ENCODE data around the gene STK32C. TPM values are rescaled to one million over a fixed set of nuclear protein-coding genes. Genes with fewer than 3 reads are reported as not detected.
A peak's percentile ranks its signal among the peaks of the same experiment; 100 is the strongest.
"Not testable (repeated sequence)": the region's sequence is repeated elsewhere in the genome, so short reads cannot be mapped to it uniquely, and the experiment has no call there.

The STK32C gene
- total RNA-seq, 1 donor from 2014 or later, result 4.7 TPM

DNA sequence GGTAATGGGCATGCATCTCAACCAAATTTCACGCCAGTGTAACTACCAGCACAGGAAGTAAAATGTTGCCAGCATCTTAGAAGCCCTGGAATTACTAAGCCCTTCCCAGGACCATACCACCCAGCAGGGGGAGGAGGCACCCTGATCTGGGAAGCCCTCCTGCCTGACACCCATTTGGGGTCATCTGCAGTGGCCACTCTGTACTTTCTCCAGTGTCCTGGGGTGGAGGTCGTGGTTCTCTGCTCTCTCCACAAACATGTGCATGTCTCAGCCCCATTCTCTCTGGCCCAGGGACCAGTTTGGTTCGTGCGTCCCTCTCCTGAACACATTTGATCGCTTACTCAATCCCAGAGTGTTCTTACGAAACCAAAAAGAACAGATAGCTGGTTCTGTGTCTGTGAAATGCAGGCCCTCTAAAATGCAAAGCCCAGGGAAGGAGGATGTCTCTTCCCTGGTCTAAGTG, 14.9 kb upstream of the STK32C start:
- Histone ChIP-seq H3K4me3 (no peak overlapping the region), H3K36me3 (no peaks in the 10 kb centered on the region), H3K9me3 (no peaks in the 10 kb centered on the region), H3K27ac (peak overlapping the region; percentile 53), H3K4me1 (peaks cover 19% of the 10 kb centered on the region), H3K27me3 (no peaks in the 10 kb centered on the region)
- TF ChIP-seq POLR2AphosphoS5 (IDR thresholded peaks at IDR 0.05; ENCODE audit: insufficient read depth in 1 of 2, low read depth in 1 of 2) (peak in 1 of 2 donors; percentile 21), POLR2A (IDR thresholded peaks at IDR 0.05) (no peak)
- TF ChIP-seq, protein P1, sequence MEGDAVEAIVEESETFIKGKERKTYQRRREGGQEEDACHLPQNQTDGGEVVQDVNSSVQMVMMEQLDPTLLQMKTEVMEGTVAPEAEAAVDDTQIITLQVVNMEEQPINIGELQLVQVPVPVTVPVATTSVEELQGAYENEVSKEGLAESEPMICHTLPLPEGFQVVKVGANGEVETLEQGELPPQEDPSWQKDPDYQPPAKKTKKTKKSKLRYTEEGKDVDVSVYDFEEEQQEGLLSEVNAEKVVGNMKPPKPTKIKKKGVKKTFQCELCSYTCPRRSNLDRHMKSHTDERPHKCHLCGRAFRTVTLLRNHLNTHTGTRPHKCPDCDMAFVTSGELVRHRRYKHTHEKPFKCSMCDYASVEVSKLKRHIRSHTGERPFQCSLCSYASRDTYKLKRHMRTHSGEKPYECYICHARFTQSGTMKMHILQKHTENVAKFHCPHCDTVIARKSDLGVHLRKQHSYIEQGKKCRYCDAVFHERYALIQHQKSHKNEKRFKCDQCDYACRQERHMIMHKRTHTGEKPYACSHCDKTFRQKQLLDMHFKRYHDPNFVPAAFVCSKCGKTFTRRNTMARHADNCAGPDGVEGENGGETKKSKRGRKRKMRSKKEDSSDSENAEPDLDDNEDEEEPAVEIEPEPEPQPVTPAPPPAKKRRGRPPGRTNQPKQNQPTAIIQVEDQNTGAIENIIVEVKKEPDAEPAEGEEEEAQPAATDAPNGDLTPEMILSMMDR (IDR thresholded peaks at IDR 0.05), result no peak
- no peak for DNase-seq (ENCODE audit: extremely low spot score in 2 of 2)
- intact Hi-C loops (cut with DNase I), result no loop called here

DNA sequence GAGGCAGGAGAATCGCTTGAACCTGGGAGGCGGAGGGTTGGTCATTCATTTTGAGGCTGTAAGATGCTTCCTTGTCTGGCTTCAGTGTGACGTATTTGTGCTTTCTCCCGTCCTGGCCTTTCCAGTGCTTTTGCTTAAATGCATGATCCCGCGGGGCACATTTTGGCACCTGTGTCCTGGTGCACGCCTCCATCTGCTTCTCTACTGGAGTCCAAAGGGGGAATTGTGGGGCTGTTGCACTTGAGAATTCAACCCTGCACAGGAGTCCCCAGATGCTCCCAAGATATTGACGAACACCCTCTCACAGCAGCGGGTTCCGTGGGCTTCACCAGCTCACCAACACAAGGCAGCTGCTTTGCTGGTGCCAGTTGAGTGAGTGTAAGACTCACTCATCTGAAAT, 14.0 kb upstream of the STK32C start:
- DNase-seq (ENCODE audit: extremely low spot score in 2 of 2), result no peak
- Histone ChIP-seq H3K36me3 (no peaks in the 10 kb centered on the region), H3K9me3 (no peaks in the 10 kb centered on the region), H3K4me1 (peaks cover 12% of the 10 kb centered on the region), H3K27ac (no peak overlapping the region), H3K27me3 (no peaks in the 10 kb centered on the region), H3K4me3 (no peak overlapping the region)
- intact Hi-C loops (cut with DNase I), result no loop called here
- TF ChIP-seq POLR2AphosphoS5 (IDR thresholded peaks at IDR 0.05; ENCODE audit: insufficient read depth in 1 of 2, low read depth in 1 of 2) (no peak), POLR2A (IDR thresholded peaks at IDR 0.05) (no peak)
- TF ChIP-seq, protein P1 (IDR thresholded peaks at IDR 0.05), result no peak

DNA sequence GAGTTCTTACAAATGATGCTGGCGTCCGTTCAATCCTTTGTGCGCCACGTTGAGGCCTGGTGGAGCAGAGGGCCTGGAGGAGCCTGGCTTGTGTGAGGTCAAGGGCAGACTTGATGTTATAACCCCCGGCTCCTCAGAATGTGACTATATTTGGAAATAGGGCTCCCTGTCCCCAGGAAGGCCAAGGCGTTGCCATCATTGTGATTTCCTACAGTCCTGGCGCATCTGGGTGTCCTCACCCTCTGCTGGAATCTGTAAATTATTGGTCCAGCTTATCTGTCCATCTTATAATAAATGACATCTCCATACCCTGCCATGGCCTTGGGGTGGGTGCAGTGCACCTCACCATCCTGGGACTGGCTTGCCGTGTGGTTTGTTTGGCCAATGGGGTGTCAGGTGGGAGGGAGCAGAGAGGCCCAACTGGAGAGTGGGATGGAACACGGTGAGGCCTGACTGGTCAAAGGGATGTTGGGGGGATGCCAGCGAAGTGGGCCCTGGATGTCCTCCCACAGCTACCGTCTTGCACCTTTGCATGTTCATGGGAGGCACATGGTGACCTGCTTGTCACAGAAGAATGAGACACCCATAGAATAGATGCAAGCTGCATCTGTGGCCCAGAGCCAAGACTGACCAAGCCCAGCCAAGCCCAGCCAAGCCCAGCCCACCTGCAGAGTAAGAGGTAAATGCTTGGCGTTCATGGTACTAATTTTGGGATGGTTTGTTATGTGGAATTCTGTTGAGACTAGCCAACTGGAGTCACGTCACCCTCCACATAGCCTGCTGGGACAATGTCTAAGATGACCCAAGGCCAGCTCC, 13.1 kb upstream of the STK32C start:
- Histone ChIP-seq H3K27me3 (no peaks in the 10 kb centered on the region), H3K9me3 (no peaks in the 10 kb centered on the region), H3K27ac (peak overlapping the region; percentile 35), H3K4me3 (no peak overlapping the region), H3K36me3 (no peaks in the 10 kb centered on the region), H3K4me1 (peaks cover 12% of the 10 kb centered on the region)
- TF ChIP-seq, protein P1 (IDR thresholded peaks at IDR 0.05), result no peak
- TF ChIP-seq POLR2A (IDR thresholded peaks at IDR 0.05) (no peak), POLR2AphosphoS5 (IDR thresholded peaks at IDR 0.05; ENCODE audit: insufficient read depth in 1 of 2, low read depth in 1 of 2) (peak in 1 of 2 donors; percentile 5)
- DNase-seq (ENCODE audit: extremely low spot score in 2 of 2), result no peak
- intact Hi-C loops (cut with DNase I), result no loop called here

DNA sequence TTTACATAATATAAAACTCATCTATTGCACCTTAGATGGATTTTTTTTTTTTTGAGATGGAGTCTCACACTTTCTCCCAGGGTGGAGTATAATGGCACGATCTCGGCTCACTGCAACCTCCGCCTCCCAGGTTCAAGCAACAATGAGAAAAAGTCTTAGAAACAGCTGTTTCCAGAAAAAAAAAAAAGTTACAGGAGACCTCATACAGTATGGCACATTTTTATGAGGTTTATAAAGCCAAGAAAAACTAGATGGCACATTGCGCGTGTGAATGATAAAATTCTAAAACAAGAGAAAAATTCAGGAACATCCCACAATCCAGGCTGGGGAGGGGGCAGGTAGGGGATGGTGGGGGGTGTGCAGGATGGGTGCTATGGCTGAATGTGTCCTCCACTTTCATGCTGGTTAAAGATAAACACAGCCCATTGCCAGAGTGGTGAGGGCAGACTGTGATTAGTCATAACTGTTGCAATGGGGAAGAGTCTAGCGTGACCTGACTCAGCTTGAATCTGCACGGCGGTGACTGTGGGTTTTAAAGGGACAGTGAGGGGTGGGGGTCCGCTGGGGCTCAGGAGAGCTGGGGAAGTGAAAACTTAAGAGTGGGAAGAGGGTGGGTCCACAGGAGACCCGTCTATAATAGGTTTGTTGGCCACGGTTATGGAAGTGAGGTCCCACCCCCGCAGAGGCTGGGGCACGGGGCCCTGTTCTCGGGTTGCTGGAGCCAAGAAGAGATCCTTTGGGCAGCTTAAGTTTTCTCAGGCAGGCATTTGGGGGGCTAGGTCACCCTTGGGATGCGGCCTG, 12.3 kb upstream of the STK32C start:
- H3K4me3 ChIP-seq, result no peak overlapping the region
- TF ChIP-seq, protein P1 (IDR thresholded peaks at IDR 0.05), result no peak
- TF ChIP-seq POLR2AphosphoS5 (IDR thresholded peaks at IDR 0.05; ENCODE audit: insufficient read depth in 1 of 2, low read depth in 1 of 2), result peak; percentile 24 to 47
- no peak for DNase-seq (ENCODE audit: extremely low spot score in 2 of 2)

DNA sequence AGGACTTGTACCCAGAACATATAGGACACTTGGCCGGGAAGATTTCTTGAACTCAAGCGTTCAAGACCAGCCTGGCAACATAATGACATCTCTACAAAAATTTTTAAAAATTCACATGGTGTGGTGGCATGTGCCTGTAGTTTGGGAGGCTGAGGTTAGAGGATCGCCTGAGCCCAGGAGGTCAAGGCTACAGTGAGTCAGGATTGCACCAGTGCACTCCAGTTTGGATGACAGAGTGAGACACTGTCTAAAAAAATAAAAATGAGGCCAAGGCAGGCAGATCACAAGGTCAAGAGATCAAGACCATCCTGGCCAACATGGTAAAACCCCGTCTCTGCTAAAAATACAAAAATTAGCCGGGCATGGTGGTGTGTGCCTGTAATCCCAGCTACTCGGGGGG, 9.7 kb upstream of the STK32C start:
- H3K27ac ChIP-seq; H3K4me3 ChIP-seq; H3K27me3 ChIP-seq; H3K36me3 ChIP-seq; DNase-seq (ENCODE audit: extremely low spot score in 2 of 2); intact Hi-C loops (cut with DNase I); H3K9me3 ChIP-seq: not testable (repeated sequence)
- peaks cover 12% of the 10 kb centered on the region for H3K4me1 ChIP-seq

More for the DNA sequence above, 12.3 kb upstream of the STK32C start:
- peaks cover 12% of the 10 kb centered on the region for H3K4me1 ChIP-seq
- no peaks in the 10 kb centered on the region for H3K9me3 ChIP-seq
- H3K36me3 ChIP-seq, result no peaks in the 10 kb centered on the region
- intact Hi-C loops (cut with DNase I), result no loop called here
- H3K27ac ChIP-seq, result peak overlapping the region; percentile 36
- H3K27me3 ChIP-seq, result no peaks in the 10 kb centered on the region
